Measurements from ENCODE around the gene TMEM255A. TPM values are rescaled to one million over a fixed set of nuclear protein-coding genes. Genes with fewer than 3 reads are reported as not detected.

The TMEM255A gene
- total RNA-seq, 4 donors from 2014 or later, result 3.9 to 7.1 (median 6.1) TPM

GRCh38 chrX:120238933-120239332 lies 72.3 kb downstream of the TMEM255A start:
- no peaks in the 10 kb centered on the region for H3K9me3 ChIP-seq

GRCh38 chrX:120236687-120237479 lies 74.4 kb downstream of the TMEM255A start:
- Histone ChIP-seq H3K36me3 (no peaks in the 10 kb centered on the region), H3K4me1 (no peaks in the 10 kb centered on the region), H3K27me3 (peaks cover 0 to 4% of the 10 kb centered on the region in 2 donors), H3K27ac (no peak overlapping the region), H3K4me3 (no peak overlapping the region), H3K9me3 (no peaks in the 10 kb centered on the region)
- no peak for TF ChIP-seq CTCF (IDR thresholded peaks at IDR 0.05)
- no peak for TF ChIP-seq EP300 (IDR thresholded peaks at IDR 0.05)
- no peak for TF ChIP-seq POLR2A (IDR thresholded peaks at IDR 0.05)
- WGBS, 2 donors, result 88 to 94% methylated on average over 3 of the region's 3 CpGs
- no peak for DNase-seq (ENCODE audit: low spot score in 2 of 2)

More at GRCh38 chrX:120238933-120239332, 72.3 kb downstream of the TMEM255A start:
- WGBS, 2 donors, result 78 to 89% methylated on average over 4 of the region's 4 CpGs
- no peak overlapping the region for H3K4me3 ChIP-seq
- H3K36me3 ChIP-seq, result no peaks in the 10 kb centered on the region
- H3K27ac ChIP-seq, result no peak overlapping the region
- TF ChIP-seq CTCF (IDR thresholded peaks at IDR 0.05), result no peak
- no peak for TF ChIP-seq POLR2A (IDR thresholded peaks at IDR 0.05)
- TF ChIP-seq EP300 (IDR thresholded peaks at IDR 0.05), result no peak
- no peak for DNase-seq (ENCODE audit: low spot score in 2 of 2)
- H3K27me3 ChIP-seq, result peaks cover 0 to 5% of the 10 kb centered on the region in 2 donors
- H3K4me1 ChIP-seq, result peaks cover 0 to 7% (median 0%) of the 10 kb centered on the region in 4 donors

- Histone ChIP-seq H3K4me1 (no peaks in the 10 kb centered on the region), H3K36me3 (no peaks in the 10 kb centered on the region), H3K27me3 (no peaks in the 10 kb centered on the region), H3K9me3 (no peaks in the 10 kb centered on the region), H3K27ac (no peak overlapping the region), H3K4me3 (no peak overlapping the region)
- no peak for DNase-seq (ENCODE audit: low spot score in 2 of 2)
- TF ChIP-seq POLR2A (IDR thresholded peaks at IDR 0.05) (no peak), CTCF (IDR thresholded peaks at IDR 0.05) (no peak), EP300 (IDR thresholded peaks at IDR 0.05) (no peak)
- 70 to 91% methylated on average over 6 of the region's 6 CpGs for WGBS, 2 donors
Observed at GRCh38 chrX:120235284-120235683, 76.0 kb downstream of the TMEM255A start.

GRCh38 chrX:120228187-120228908 lies 82.9 kb downstream of the TMEM255A start:
- Histone ChIP-seq H3K27ac (no peak overlapping the region), H3K4me3 (no peak overlapping the region), H3K4me1 (no peaks in the 10 kb centered on the region), H3K36me3 (no peaks in the 10 kb centered on the region), H3K27me3 (no peaks in the 10 kb centered on the region), H3K9me3 (no peaks in the 10 kb centered on the region)
- DNase-seq (ENCODE audit: low spot score in 2 of 2), result no peak
- TF ChIP-seq EP300 (IDR thresholded peaks at IDR 0.05) (no peak), CTCF (IDR thresholded peaks at IDR 0.05) (no peak), POLR2A (IDR thresholded peaks at IDR 0.05) (no peak)
- 65 to 89% methylated on average over 5 to 9 of the region's 9 CpGs for WGBS, 2 donors

GRCh38 chrX:120224388-120224787 lies 86.9 kb downstream of the TMEM255A start:
- Histone ChIP-seq H3K4me1 (no peaks in the 10 kb centered on the region), H3K4me3 (no peak overlapping the region), H3K27me3 (no peaks in the 10 kb centered on the region), H3K9me3 (no peaks in the 10 kb centered on the region), H3K36me3 (peaks cover 0 to 7% (median 0%) of the 10 kb centered on the region in 3 donors), H3K27ac (no peak overlapping the region)
- TF ChIP-seq EP300 (IDR thresholded peaks at IDR 0.05), result no peak
- no peak for TF ChIP-seq CTCF (IDR thresholded peaks at IDR 0.05)
- TF ChIP-seq POLR2A (IDR thresholded peaks at IDR 0.05), result no peak
- no peak for DNase-seq (ENCODE audit: low spot score in 2 of 2)
- 73 to 84% methylated on average over 4 of the region's 4 CpGs for WGBS, 2 donors
